K562 (cell line): ENCODE data around the gene ZSCAN22. TPM values are rescaled to one million over a fixed set of nuclear protein-coding genes. Genes with fewer than 3 reads are reported as not detected.

Experiments used
- ATAC-seq: fragments of 200-7000 bp; cut with Tn5 transposase; 3 replicates; pipeline ENCODE4 v1.9.1; 2020; ENCODE audit warnings: moderate library complexity
- BruUV-seq: library from RNA; stranded (reverse); fragments of 400-500 nt; replicated peaks from 2 replicates; lab custom pipeline; 2021; lab: Mats Ljungman, UMichigan
- CTCF ChIA-PET: fragments of 300-600 bp; formaldehyde crosslinking; extraction: SDS; loops from one replicate; lab custom pipeline; 2021; ENCODE audit warnings: low intra/inter-chr PET ratio; lab: Yijun Ruan, JAX
- POLR2A ChIA-PET: fragments of 300-600, 350-650 bp; sonication (Branson Sonifier 250); formaldehyde crosslinking; extraction: SDS; loops from one replicate; lab custom pipeline; 2021; ENCODE audit warnings: antibody characterized with exemption, inconsistent platforms; lab: Yijun Ruan, JAX
- DNase-seq, 4 experiments: peaks; one replicate each; pipeline versions ENCODE4 v3.0.0 to v3.0.0-alpha.2; 2011 to 2018; ENCODE audit warnings: low spot score in 3 of 4, mixed read lengths in 3 of 4; ENCODE audit errors: extremely low read depth in 1 of 4
- FAIRE-seq: peaks from 2 replicates; lab custom pipeline; 2011; peaks lifted over from hg19 to GRCh38; lab: Jason Lieb, UNC
- H2AFZ ChIP-seq: 2 replicates; pipeline ENCODE4 v1.6.0; 2011; ENCODE audit warnings: low read depth, low read length, control low read depth, inconsistent platforms
- H3K27ac ChIP-seq: fragments of 200-600 bp; 3 replicates; pipeline ENCODE4 v1.8.0; 2011; ENCODE audit warnings: low read depth, mild to moderate bottlenecking, control low read depth, inconsistent platforms, low read length, moderate library complexity, mixed read lengths; ENCODE audit errors: extremely low read depth
- H3K27me3 ChIP-seq, 2 experiments: fragments of 300-600 bp in 1 of 2; 2 replicates in 1 of 2; 3 replicates in 1 of 2; pipeline versions ENCODE4 v1.6.0 to v1.8.0; 2011; ENCODE audit warnings: inconsistent platforms in 2 of 2, low read length in 2 of 2, mild to moderate bottlenecking in 1 of 2, mixed read lengths in 1 of 2, moderate library complexity in 1 of 2; ENCODE audit not compliant: control insufficient read depth in 2 of 2, insufficient read depth in 2 of 2
- H3K36me3 ChIP-seq: fragments of 300-600 bp; 3 replicates; pipeline ENCODE4 v1.8.0; 2011; ENCODE audit warnings: mild to moderate bottlenecking, low read length, inconsistent platforms; ENCODE audit not compliant: control insufficient read depth, insufficient read depth
- H3K4me1 ChIP-seq, 2 experiments: fragments of 200-600 bp in 1 of 2; replicated peaks in 1 of 2; 2 replicates in 1 of 2; 3 replicates in 1 of 2; pipeline versions ENCODE4 v1.5.1 to v1.8.0; 2011; ENCODE audit warnings: inconsistent platforms in 2 of 2, low read length in 2 of 2, mild to moderate bottlenecking in 1 of 2, mixed read lengths in 1 of 2, moderate library complexity in 1 of 2; ENCODE audit not compliant: control insufficient read depth in 2 of 2, insufficient read depth in 2 of 2
- H3K4me2 ChIP-seq: 2 replicates; pipeline ENCODE4 v1.6.1; 2011; ENCODE audit warnings: low read length, control low read depth, inconsistent platforms, mixed read lengths; ENCODE audit not compliant: insufficient read depth
- H3K4me3 ChIP-seq: fragments of 200-600 bp; sonication (generic), shearing (Covaris generic); 2 replicates; pipeline ENCODE4 v1.5.1; 2016; ENCODE audit warnings: control low read depth, inconsistent platforms
- H3K79me2 ChIP-seq: fragments of 200-600 bp; 3 replicates; pipeline ENCODE4 v1.8.0; 2011; ENCODE audit warnings: low read length, inconsistent platforms; ENCODE audit not compliant: control insufficient read depth, insufficient read depth
- H3K9ac ChIP-seq, 2 experiments: 2 replicates each; pipeline versions ENCODE4 v1.6.0 to v1.6.1; 2011; ENCODE audit warnings: low read depth in 2 of 2, low read length in 2 of 2, control low read depth in 1 of 2, inconsistent platforms in 1 of 2, mild to moderate bottlenecking in 1 of 2, mixed read lengths in 1 of 2; ENCODE audit not compliant: insufficient read depth in 1 of 2
- H3K9me1 ChIP-seq: one replicate; pipeline ENCODE4 v1.6.0; 2011; ENCODE audit warnings: inconsistent platforms, mild to moderate bottlenecking, low read length, moderate library complexity; ENCODE audit not compliant: control insufficient read depth, insufficient read depth
- H3K9me3 ChIP-seq: replicated peaks from 2 replicates; pipeline ENCODE4 v1.5.1; 2011; ENCODE audit warnings: low read depth, low read length, inconsistent platforms; ENCODE audit not compliant: control insufficient read depth, insufficient read depth
- H4K20me1 ChIP-seq: replicated peaks from 2 replicates; pipeline ENCODE4 v1.6.1; 2011; ENCODE audit warnings: low read length, inconsistent platforms, mixed read lengths; ENCODE audit not compliant: control insufficient read depth, insufficient read depth
- CHD1 ChIP-seq: fragments of 200-600 bp; sonication (generic); IDR thresholded peaks from one replicate; pipeline ENCODE4 v1.6.1; 2012; ENCODE audit warnings: mild to moderate bottlenecking, moderate library complexity, low read length, inconsistent platforms
- HDAC6 ChIP-seq: IDR thresholded peaks from 2 replicates; pipeline ENCODE4 v1.6.1; 2012; ENCODE audit warnings: low read depth, mild to moderate bottlenecking, control low read depth, inconsistent platforms, low read length, moderate library complexity
- NFXL1 ChIP-seq: fragments of 450-650 bp; formaldehyde crosslinking; IDR thresholded peaks from 2 replicates; pipeline ENCODE4 v1.4.0; 2021; ENCODE audit warnings: mild to moderate bottlenecking
- NFYB ChIP-seq: IDR thresholded peaks from 2 replicates; pipeline ENCODE4 v1.6.1; 2011; ENCODE audit warnings: mild to moderate bottlenecking, moderate library complexity; ENCODE audit not compliant: insufficient read length; ENCODE audit errors: extremely low read depth
- OTX1 ChIP-seq: fragments of 450-650 bp; formaldehyde crosslinking; IDR thresholded peaks from 2 replicates; pipeline ENCODE4 v1.4.0; 2022; ENCODE audit warnings: mild to moderate bottlenecking
- SAFB ChIP-seq: fragments of 200-400 bp; formaldehyde crosslinking; IDR thresholded peaks from 2 replicates; pipeline ENCODE4 v1.6.1; 2017; ENCODE audit warnings: low read depth, low read length, borderline replicate concordance
- SMC3 ChIP-seq: conservative IDR thresholded peaks from 2 replicates; pipeline ENCODE4 v1.6.1; 2011; ENCODE audit warnings: low read depth, low read length, improper control_type of control experiment; ENCODE audit not compliant: insufficient read depth
- SOX6 ChIP-seq: fragments of 450-650 bp; IDR thresholded peaks from 2 replicates; pipeline ENCODE4 v1.6.1; 2014; ENCODE audit warnings: mild to moderate bottlenecking
- TAF7 ChIP-seq: fragments of 450-650 bp; IDR thresholded peaks from 2 replicates; pipeline ENCODE4 v1.6.1; 2016; ENCODE audit warnings: missing genetic modification characterization, missing compliant biosample characterization
- VEZF1 ChIP-seq: fragments of 200-800 bp; sonication (Bioruptor generic); IDR thresholded peaks from 2 replicates; pipeline ENCODE4 v1.6.1; 2017; ENCODE audit warnings: missing genetic modification characterization, missing compliant biosample characterization
- WGBS: fragments of 100-300 bp; shearing (Covaris generic); methylation state at CpG from one replicate; pipeline ENCODE4 v1.1.6; 2016; ENCODE audit warnings: low coverage, mixed read lengths; ENCODE audit not compliant: insufficient coverage; ENCODE audit errors: missing lambda C conversion rate; 5-methylcytosine and 5-hydroxymethylcytosine counted together
- in situ Hi-C: fragments of 300-500 bp; cut with MboI; formaldehyde crosslinking; loops from 4 replicates; pipeline ENCODE4 v1.15.0; 2018; ENCODE audit warnings: inconsistent platforms, mixed read lengths
- intact Hi-C: fragments of 100-400 bp; cut with micrococcal nuclease; formaldehyde crosslinking; loops from 2 replicates; pipeline ENCODE4 v1.14.2; 2022
- polyA plus RNA-seq, 8 experiments: library from polyadenylated mRNA; depleted of rRNA in 4 of 8; stranded (reverse) in 5 of 8; unstranded in 3 of 8; fragments of >200 nt; fragmentation: Nextera tagmentation in 2 of 8; fragmentation: Illumina TruSeq in 1 of 8; extraction: Ambion mirVana in 2 of 8; extraction: Trizol in 1 of 8; gene quantifications; 2 replicates each; pipeline versions ENCODE4 v1.2.1 to v1.2.3, GENCODE V29; 2011 to 2014; ENCODE audit warnings: inconsistent platforms in 1 of 8, missing spikeins in 1 of 8
- total RNA-seq, 7 experiments: library from RNA; depleted of rRNA in 6 of 7; stranded (reverse); fragments of >200 nt in 6 of 7; fragmentation: Illumina TruSeq in 2 of 7; extraction: Trizol in 2 of 7; gene quantifications; 2 replicates each; pipeline versions ENCODE4 v1.2.1 to v1.2.3, GENCODE V29; 2011 to 2021; ENCODE audit warnings: low replicate concordance in 1 of 7

The ZSCAN22 gene
- total and polyA plus RNA-seq, 9 of the 15 experiments (the other 6 are each of a cell fraction or from before 2014, with no cell fraction given), result 0.98 to 5.3 (median 3.0) TPM

- no peak for ATAC-seq
Measured at GRCh38 chr19:58319241-58319640, 7.6 kb upstream of the ZSCAN22 start.

More at GRCh38 chr19:58319241-58319640, 7.6 kb upstream of the ZSCAN22 start:
- no peak overlapping the region for H3K27ac ChIP-seq
- H4K20me1 ChIP-seq, result no peaks in the 10 kb centered on the region
- FAIRE-seq, result no peak
- CTCF ChIA-PET, result no interaction called here
- H2AFZ ChIP-seq, result no peak overlapping the region
- intact Hi-C loops, result no loop called here
- H3K27me3 ChIP-seq, result no peaks in the 10 kb centered on the region
- peaks cover 12% of the 10 kb centered on the region; the same call in 2 of the 3 replicates for H3K36me3 ChIP-seq
- POLR2A ChIA-PET, result interaction anchor here (1.0 to 3.9 kb wide), 4 partner anchors 8 to 15 kb away, joined by 3 to 27 read pairs (median 12); partner anchors contain the start of genes ERVK3-1 and ZSCAN22
- BruUV-seq, result no TSS peak
- H3K4me1 ChIP-seq, result no peaks in the 10 kb centered on the region; a peak in 1 of 5 replicates
- no peak for DNase-seq
- no peaks in the 10 kb centered on the region for H3K9me1 ChIP-seq
- H3K4me2 ChIP-seq, result no peak overlapping the region
- no peak overlapping the region for H3K4me3 ChIP-seq
- 60% methylated on average over 10 of the region's 10 CpGs for WGBS
- H3K9me3 ChIP-seq, result 0 out of 2 replicates have a peak, but pooled peaks cover 1% of the 10 kb centered on the region
- H3K9ac ChIP-seq, result no peak overlapping the region; a peak in 1 of 4 replicates
- in situ Hi-C loops, result no loop called here
- TF ChIP-seq SMC3 (no peak), CHD1 (no peak), HDAC6 (no peak), NFXL1 (CRISPR knock-in tag) (no peak), TAF7 (tag) (no peak), VEZF1 (CRISPR knock-in tag) (no peak), SOX6 (no peak), OTX1 (no peak), NFYB (no peak), SAFB (no peak)
- H3K79me2 ChIP-seq, result no peaks in the 10 kb centered on the region
